HG03521 (cell line): ENCODE results near the gene CCDC54.
"Not testable (repeated sequence)": the region's sequence is repeated elsewhere in the genome, so short reads cannot be mapped to it uniquely, and the experiment has no call there.

Source experiments
- ATAC-seq: cut with Tn5 transposase; IDR thresholded peaks from one replicate; pipeline ENCODE4 v1.9.1; 2021; ENCODE audit warnings: mild to moderate bottlenecking, moderate library complexity; ENCODE audit not compliant: unreplicated experiment

Gene CCDC54

DNA sequence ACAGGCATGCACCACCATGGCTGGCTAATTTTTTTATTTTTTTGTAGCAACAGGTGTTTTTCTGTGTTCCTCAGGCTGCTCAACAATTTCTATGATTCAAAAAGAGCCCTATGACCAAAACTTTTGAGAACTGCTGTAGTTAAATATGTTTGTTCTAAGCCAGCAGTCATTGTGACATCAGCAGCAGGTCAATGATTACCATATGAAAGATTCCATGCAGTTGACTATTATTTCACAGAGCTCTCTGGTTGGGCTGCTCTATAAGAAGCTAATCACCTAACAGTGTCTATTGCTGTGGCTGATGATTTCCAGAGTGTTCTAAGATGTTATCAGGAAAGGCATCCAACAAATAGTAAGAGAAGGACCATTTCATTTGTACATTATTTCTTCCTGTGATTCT is at the start of gene CCDC54:
Gene CCDC54 (plus strand): TSS at position 289 of the 400 bp plus-strand sequence. CDS start 149 bp downstream, outside the sequence.
- no peak for ATAC-seq

DNA sequence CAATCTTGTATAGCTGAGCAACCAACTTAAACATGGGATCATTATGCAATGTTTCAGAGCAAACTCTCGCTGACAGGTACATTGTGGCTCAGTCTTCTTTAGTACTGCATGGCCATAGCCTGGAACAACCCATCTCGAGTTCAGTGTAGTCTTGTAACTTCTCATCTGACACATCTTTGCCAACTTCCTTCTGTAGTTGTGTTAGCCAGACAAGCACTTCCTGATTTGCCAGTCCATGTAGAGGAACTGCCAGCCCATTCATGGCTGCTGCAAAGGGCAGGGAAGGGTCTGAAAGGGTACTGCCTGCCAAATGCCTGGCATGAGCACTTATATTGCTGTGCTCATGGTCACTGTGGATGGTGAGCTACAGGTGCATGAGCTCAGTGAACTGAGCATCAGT is 49.2 kb upstream of the CCDC54 start:
- ATAC-seq, result no peak

DNA sequence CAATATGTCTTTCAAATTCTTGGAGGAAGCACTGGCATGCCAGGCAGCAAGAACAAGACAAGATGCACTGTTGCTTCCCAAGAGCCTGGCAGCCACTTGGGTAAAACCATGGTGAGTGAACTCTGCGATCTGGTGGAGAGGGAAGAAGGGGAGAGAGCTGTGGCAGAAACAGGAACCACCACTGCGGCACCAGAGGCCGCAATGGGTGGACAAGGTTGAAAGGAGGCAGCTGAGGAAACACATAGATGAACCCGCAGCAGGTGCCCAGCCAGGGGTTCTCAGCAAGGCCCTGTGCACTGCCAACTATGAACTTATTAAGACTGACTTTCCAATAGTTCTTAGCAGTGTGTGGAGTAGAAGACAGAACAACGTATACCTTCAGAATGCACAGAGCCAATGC is 48.2 kb upstream of the CCDC54 start:
- no peak for ATAC-seq

DNA sequence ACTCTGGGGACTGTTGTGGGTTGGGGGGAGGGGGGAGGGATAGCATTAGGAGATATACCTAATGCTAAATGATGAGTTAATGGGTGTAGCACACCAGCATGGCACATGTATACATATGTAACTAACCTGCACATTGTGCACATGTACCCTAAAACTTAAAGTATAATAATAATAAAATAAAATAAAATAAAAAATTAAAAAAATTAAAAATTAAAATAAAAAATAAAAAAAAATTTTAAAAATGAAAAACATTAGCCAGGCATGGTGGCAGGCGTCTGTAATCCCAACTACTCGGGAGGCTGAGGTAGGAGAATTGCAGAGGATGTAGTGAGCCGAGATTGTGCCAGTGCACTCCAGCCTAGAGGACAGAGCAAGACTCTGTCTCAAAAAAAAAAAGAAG is 37.5 kb upstream of the CCDC54 start:
- ATAC-seq, result not testable (repeated sequence)

DNA sequence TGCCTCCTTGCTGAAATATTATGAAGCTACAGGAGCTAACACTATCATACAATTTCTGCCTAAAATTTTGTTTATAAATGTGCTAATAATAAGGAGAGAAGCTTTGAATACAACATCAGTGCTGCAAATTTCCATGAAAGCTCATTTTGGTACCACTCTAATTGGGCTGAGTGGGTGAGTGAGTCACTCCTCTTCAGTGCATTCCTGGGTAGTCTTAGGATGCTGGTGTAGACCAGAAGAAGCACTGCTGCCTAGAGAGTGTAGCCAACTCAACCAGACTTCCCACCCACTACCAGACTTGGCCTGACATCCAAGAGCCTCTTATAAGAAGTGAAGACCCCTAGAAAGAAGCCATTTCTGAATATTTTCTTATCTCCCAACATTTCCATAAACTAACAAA is 32.5 kb upstream of the CCDC54 start:
- ATAC-seq, result no peak

DNA sequence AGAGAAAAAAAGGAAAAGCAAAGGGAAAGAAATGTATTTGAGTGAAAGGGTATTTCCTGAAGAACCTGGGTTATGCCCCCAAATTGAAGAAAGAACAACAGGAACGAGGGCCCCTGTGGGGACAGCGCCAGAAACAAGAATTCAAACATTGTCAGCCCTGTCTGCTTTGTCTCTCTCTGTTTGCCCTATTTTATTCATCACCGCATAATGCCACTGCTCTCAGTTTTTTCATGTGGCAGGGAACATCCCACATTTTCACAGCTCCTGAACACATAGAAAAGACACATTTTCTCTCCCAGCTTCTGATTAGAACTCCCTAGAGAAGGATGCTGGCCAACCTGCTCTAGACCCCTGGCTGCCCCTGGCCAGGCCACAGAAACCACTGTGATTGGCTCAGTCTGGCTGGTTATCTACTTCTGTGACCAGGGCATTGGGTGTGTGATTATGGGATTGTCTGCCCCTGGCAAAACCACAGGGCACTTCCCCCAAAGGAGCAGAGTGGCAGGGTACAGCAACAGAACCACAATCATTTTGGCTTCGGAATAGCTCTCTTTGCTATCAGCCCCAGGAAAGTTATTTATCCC is 31.3 kb upstream of the CCDC54 start:
- ATAC-seq, result no peak

DNA sequence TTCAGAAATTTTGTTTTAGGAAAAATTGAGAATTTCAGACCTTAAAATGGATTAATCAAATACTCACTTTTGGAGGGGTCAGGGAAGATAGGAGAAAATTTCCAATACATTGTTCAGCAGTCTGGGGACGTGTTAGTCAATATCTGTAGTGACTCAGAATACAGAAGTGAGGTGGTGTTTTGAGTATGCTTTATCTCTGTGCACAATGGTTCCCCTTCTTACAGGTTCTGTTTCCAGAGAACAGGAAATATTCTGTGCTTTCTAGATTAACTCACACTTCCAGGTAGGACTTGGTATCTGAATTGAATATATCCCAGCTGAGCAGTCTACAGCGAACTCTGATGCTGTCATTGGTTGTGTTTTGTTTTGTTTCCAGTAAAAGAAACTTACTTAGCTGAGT is 30.7 kb upstream of the CCDC54 start:
- ATAC-seq, result no peak

DNA sequence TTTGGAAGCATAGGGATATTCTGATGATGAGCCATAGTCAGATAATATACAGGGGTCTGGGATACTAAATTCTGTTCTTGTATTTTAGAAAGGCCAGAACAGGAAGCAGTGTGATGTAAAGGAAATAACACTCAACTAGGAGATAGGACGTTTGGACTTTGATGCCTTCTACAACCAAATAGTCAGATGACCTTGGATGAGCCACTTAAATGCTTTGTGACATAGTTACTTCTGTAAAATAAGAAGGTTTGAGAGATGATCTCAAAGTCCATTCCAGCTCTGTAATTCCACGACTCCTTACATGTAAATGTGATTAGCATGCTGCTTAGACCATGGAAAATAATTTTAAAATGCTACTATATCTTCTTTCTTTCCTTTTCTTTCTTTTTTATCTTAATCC is 29.5 kb upstream of the CCDC54 start:
- no peak for ATAC-seq

DNA sequence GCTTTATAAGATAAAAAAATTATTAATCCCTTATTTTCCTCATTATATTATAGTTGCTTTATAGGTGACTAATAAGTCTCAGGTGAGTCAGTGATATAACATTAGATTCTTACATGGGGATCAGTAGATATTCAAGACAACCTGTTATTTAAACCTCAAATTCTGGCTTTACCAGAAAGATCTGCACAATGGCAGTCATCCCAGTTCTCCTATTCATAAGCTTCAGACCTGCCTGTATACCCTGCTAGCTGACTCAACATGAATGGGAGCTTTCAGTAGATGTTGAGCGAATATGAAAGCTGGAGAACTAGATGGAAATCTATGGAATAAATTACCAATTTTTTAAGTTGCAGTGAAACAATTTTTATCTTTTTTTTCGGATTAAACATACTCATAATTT is 20.5 kb upstream of the CCDC54 start:
- ATAC-seq, result no peak

DNA sequence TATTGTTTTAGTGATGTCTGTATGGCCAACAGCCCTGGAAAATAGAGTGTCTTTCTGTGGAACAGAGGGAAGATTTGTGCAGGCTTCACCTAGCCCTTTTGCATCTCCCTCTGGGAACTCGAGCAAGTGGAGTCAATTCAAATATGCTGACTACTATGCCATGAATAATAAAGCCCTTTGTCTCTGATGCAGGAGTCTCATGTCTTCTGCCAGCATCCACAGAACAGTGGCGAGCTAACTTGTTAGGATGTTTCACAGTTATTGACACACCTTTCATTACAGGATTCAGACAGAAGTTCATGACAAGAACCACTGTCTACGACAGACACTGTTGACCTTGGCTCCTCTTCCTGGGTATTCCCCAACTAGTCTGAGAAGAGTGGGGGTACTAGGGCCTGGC is 15.6 kb upstream of the CCDC54 start:
- no peak for ATAC-seq

DNA sequence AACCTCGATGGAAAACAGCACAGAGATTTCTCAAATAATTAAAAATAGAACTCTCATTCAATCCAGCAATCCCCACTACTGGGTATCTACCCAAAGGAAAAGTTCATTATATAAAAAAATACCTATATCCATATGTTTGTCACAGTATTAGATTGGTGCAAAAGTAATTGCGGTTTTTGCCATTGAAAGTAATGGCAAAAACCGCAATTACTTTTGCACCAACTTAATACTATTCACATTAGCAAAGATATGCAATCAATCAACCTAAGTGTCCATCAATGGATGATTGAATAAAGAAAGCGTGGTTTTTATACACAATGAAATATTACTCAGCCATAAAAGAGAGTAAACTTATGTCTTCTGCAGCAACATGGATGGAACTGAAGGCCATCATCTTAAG is 12.2 kb upstream of the CCDC54 start:
- no peak for ATAC-seq

DNA sequence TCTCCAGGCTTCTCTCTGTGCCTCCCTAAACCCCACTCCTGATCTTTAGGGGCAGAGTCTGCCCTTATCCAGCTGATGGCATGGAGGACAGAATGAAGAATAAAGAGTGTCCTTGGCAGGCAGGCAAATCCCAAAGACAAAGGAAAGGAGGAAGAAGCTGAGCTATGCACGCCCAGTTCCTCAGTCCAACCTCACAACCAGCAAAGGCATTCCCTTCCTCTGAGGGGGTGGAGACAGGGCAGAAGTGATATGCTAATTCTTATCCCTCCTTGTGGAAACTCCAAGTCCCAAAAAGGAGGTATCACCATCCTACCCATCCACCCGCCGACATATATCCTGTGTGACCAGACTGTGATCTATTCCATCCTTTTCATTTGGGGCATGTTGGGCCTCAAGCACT is 10.5 kb upstream of the CCDC54 start:
- ATAC-seq, result no peak

DNA sequence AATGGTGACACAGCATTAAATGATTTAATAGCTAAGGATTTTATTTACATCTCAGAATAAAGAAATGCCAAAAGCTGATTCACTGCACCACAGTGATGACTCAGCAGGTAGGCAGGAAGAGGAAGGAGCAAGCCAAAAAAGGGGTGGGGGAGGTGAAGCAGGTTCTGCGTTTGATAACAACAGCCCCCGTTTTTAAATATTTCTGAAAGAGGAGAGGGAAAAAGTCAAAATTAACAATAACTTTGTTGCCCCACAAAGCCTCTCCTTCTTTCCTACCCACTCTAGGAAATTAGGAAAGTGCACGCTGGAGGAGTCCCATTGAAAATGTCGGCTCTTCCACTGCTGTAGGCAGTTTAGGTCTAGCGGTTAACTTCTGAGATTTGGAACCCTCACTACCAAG is 9.9 kb upstream of the CCDC54 start:
- ATAC-seq, result no peak

DNA sequence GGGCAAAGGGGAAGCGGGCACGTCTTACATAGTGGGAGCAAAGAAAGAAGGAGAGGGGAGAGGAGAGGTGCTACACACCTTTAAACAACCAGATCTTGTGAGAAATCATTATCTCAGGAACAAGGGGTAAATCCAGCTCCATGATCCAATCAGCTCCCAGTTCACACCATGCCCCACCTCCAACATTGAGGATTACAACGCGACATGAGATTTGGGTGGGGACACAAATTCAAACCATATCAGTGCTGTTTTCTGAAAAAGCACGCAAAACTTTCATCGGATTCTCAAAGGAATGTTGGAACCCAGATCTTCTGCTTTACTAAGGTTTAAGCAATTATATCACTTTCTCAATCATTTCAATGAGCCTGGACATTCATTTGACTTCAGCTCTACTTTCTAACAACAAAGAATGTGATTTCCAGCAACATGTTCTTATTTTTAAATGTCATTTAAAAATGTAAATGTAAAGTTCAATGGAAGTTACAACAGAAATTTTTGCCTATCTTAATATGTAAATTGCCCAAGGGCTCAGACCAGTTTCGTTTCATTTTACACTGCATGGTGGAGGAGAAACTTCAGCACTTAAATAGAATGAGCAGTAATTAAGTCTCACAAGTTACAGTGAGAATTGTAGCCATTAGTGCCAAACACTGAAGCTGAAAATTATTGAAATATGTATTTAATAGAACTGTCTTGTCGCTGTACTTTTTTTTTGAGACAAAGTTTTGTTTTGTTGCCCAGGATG is 8.4 kb upstream of the CCDC54 start:
- ATAC-seq, result no peak

DNA sequence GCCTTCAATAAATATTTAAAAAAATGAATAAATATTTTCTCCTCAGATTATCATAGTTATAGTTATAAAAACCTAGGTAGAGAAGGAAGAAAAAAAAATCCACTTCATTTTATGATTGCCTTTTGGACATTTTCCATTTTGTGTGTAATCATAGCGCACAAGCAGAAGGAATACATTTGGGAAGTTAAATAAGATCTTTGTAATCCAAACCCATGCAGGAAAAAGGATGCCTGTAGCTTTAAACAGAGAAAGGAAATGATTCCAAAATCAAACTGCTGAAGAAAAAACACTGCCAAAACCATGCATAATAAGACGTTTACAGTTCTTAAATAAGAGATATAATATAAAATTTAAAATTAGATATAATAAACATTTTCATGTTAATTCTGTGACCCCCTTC is 7.4 kb upstream of the CCDC54 start:
- no peak for ATAC-seq

DNA sequence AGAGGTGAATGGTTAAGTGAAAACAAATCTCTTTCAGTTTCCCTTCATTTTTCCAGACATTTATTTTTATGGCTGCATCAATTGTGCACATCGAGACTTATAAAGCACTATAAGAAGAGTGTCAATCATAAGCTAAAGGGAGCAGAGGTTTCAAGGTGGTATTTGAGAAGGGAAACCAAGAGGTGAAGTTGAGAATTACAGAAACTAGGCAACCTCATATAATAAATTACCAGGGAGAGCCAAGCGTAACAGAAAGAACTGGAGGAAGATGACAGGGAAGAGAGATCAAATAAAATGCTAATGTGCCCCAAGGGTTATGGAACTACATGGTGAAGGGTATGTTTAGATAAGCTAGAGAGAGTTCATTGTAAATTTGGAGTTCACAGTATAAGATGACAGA is 6.3 kb upstream of the CCDC54 start:
- ATAC-seq, result no peak

DNA sequence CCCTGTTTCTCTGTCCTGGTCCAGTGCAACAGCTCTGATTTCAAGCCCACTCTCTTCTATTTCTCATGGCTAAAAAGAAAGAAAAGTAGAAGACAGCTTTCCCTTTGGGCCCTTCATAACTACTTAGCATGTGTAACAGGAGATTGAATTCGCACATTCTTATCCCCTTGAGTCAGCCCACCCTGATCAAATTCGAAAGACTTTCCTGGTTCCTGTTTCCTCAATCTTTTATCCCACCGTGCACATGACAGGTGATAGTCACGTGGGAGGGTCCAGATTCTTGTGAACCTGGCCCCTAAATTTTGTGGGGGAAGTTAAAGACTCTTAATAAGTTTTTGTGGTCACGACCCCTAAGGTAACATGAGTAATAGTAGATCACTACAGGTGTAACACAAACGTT is 4.7 kb upstream of the CCDC54 start:
- ATAC-seq, result no peak

DNA sequence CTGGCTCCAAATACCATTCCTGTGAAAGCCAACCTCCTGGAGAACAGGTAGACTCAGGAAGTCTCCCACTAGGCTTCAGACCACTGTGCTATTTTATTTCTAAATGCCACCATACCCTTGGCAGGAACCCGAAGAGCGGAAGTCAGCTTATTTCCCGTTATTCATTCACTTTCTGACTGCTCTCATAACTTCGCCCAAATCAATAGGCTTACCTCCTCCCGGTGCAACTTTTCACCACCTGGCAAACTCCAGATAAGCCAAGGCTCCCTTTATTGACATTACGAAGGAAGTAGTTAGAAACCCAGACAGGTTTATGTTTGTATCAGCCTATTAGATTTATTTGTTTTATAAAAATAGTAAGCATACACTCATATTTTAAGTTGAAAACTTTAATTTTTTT is 3.3 kb upstream of the CCDC54 start:
- no peak for ATAC-seq

DNA sequence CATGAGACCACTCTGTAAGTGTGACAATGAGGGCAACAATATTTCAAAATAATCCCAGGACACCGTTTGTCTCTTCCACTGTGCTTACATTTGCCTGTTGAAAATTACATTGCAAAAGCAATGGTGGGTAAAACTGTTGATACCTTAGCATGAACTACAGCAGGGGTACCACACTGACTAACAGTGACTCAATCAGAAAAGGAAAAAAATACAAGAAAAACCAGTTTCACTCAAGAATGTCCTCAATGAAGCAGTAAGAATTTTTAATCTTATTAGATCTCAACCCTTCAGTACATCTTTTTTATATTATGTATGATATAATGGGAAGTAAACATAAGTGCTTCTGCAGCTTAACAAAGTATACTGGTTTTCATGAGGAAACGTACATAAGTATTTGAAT is 1.6 kb upstream of the CCDC54 start:
- ATAC-seq, result no peak

DNA sequence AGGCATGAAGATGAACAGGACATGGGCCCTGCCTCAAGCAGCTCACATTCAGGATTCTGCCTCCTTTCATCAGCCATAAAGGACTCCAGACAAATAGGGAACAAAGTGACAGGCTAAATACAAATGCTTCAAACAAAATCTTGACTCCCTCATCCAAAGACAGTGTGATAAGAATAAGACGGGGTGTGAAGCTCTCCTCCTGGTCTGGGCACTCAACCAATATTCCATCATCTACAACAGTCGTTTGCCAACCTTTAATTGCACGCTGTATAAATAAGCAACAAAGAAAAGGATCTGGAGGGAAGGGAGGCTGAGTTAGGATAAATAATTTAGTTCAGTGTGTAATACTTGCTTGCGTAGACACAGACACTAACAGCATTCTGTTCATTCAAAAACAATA is 5.4 kb downstream of the CCDC54 start:
- no peak for ATAC-seq

DNA sequence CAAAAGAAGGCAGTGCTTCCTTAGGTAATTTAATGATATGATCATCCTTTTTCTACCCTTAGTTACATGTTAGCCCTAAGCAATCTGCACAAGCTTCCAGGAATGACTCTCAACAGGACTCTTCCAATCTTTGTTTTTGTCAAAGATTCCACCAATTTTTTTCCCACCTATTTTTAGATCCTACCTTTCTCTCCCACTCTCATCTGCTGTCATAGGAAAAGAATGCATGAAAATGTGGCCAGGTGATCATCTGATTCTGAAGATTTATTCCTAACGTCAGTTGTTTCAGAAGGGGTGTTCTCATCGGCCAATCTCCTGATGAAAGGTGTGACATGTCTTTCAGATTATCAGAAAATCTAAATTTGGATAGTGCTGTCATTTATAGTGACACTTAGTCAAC is 7.2 kb downstream of the CCDC54 start:
- no peak for ATAC-seq

DNA sequence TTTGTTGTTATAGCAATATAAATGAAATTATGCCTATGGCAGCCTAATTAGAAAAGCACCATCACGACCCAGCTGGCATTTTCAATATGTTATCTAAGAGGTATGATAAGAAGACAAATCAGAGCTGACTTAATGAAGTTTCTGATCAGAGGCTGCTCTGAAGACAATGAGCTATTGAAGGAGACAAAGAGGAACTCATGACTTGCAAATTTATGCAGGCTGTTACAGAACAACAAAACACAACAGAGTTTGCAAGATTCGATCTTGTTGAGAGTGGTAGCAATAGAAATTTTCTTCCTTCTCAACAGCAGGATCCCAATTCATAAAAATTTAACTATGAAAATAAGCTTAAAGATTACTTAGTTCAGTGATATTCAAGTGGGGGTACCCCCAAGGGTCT is 7.7 kb downstream of the CCDC54 start:
- ATAC-seq, result no peak

DNA sequence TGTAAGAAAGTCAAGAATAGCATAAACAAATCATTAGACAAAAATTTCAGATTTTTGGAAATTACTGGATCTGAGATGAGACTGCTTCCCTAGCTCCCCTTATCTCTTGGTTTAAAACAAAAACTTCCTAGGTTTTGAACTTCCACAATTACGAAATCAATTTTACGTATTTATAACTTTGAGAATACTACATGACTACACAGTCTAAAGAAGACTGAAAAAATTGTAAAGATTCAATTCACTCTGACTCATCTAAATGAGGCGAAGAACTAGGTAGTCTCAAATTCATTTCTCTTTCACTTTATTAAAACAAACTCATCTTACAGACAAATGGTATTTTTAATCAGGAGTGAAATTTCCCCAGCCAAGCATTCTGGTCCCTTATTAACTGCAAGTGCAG is 10.3 kb downstream of the CCDC54 start:
- no peak for ATAC-seq
